ENCODE data around the gene PABPN1.

PABPN1 gene

GRCh38 chr14:23345987-23346692 lies 24.9 kb downstream of the PABPN1 start:
- H3K36me3 ChIP-seq (ENCODE audit: control insufficient read depth, low read depth, low read length) = no peaks in the 10 kb centered on the region
- H3K27ac ChIP-seq (ENCODE audit: low read length) = no peak overlapping the region
- H3K4me1 ChIP-seq (ENCODE audit: control insufficient read depth, low read depth, low read length) = no peaks in the 10 kb centered on the region
- H3K4me3 ChIP-seq (ENCODE audit: low read length) = no peak overlapping the region
- H3K9ac ChIP-seq (ENCODE audit: low read length) = no peak overlapping the region
- no peaks in the 10 kb centered on the region for H3K9me3 ChIP-seq (ENCODE audit: control insufficient read depth, low read depth, low read length)
- peaks cover 6% of the 10 kb centered on the region for H3K27me3 ChIP-seq (ENCODE audit: control insufficient read depth, insufficient read depth, low read length)

DNA sequence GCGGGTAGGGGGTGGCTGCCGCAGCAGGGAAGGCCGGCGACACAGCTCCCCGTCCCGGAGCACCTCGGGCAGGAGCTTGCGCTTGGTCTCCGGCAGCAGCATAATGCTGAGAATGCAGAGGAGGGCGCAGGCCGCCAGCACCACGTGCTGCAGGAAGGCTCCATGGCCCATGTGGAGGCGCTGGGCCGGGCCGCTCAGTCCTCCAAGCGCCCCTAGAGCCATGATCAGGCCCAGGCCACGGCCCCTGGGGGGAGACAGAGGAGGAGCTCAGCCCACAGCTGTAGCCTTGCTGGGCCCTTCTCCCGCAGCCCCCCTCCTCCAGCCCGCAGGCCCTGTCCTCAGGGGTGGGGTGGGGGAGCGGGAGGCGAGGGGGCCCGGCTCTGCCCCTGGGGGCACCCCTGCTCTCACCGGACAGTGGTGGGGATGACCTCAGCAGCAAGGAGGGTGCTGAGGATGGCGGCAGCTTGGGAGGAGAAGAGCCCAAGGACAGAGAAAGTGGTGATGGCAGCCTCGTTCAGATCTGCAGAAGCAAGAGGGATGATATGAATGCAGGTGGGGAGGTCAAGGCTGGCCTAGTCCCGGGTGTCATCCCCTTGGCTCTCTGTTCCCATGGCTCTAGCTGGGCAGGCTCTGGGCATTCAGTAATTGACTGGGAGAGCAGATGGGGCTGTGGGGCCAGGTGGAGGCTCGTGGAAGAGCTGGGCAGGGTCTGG lies 25.6 kb downstream of the PABPN1 start:
- Histone ChIP-seq H3K27me3 (ENCODE audit: control insufficient read depth, insufficient read depth, low read length) (peaks cover 13% of the 10 kb centered on the region), H3K4me3 (ENCODE audit: low read length) (no peak overlapping the region), H3K27ac (ENCODE audit: low read length) (no peak overlapping the region), H3K9me3 (ENCODE audit: control insufficient read depth, low read depth, low read length) (no peaks in the 10 kb centered on the region), H3K36me3 (ENCODE audit: control insufficient read depth, low read depth, low read length) (no peaks in the 10 kb centered on the region), H3K4me1 (ENCODE audit: control insufficient read depth, low read depth, low read length) (no peaks in the 10 kb centered on the region), H3K9ac (ENCODE audit: low read length) (no peak overlapping the region)

DNA sequence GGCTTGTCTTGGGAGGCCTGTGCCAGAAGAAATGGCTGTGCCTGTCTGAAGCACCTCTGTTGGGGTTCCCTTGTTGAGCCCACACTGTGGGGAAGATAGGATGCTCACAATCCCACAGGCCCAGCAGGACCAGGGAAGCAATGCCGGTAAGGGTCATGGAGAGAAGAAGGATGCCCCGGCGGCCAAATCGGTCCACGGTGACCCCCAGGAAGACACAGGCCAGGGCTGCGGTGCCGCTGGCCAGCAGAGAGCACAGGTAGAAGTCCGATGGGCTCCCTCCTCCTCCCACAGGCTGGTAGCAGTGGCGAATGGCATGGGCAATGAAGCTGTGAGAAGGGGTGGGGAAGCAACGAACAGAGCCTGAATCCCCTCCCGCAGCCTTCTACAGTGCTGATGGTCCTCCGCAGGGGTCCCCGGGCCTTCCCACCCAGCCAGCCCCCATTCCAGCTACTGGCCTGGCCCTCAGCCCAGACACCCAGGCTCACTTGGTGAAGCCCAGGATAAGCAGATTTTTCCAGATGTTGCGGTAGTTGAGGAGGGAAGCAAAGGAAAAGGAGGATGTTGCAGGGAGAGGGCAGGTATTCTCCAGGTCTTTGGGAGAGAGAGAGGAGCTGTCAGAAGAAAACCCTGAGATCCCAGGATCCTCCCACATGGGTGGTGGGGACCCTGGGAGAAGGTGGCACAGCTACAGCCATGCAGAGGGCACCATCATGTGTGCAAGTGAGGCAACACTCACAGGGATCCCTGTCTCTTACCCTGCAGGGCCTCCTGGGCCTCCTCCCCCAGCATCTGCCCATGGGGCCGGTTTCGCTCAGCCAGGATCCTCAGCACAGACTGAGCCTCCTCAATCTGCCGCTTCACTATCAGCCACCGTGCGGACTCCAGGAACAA lies 26.4 kb downstream of the PABPN1 start:
- Histone ChIP-seq H3K36me3 (ENCODE audit: control insufficient read depth, low read depth, low read length) (no peaks in the 10 kb centered on the region), H3K4me3 (ENCODE audit: low read length) (no peak overlapping the region), H3K9me3 (ENCODE audit: control insufficient read depth, low read depth, low read length) (no peaks in the 10 kb centered on the region), H3K4me1 (ENCODE audit: control insufficient read depth, low read depth, low read length) (no peaks in the 10 kb centered on the region), H3K27me3 (ENCODE audit: control insufficient read depth, insufficient read depth, low read length) (peaks cover 14% of the 10 kb centered on the region), H3K9ac (ENCODE audit: low read length) (no peak overlapping the region), H3K27ac (ENCODE audit: low read length) (no peak overlapping the region)

DNA sequence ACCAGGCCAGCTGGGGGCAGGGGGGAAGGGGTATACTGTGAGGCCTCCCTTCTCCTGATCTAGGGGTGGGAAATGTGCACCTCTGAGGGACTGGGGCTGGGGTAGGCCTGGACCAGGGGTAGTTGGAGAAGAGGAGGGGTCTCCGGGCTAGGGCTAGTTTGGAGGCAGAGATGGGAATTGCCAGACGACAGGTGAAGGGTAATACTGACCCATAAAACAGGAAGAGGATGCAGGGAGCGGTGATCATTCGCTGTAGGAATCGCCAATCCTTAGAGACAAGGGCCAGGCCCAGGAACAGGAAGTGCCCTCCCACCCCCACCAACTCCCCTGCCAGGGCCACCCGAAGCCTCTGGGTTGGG lies 27.0 kb downstream of the PABPN1 start:
- Histone ChIP-seq H3K4me3 (ENCODE audit: low read length) (no peak overlapping the region), H3K27ac (ENCODE audit: low read length) (no peak overlapping the region), H3K27me3 (ENCODE audit: control insufficient read depth, insufficient read depth, low read length) (peaks cover 16% of the 10 kb centered on the region), H3K9me3 (ENCODE audit: control insufficient read depth, low read depth, low read length) (no peaks in the 10 kb centered on the region), H3K4me1 (ENCODE audit: control insufficient read depth, low read depth, low read length) (peaks cover 4% of the 10 kb centered on the region), H3K36me3 (ENCODE audit: control insufficient read depth, low read depth, low read length) (no peaks in the 10 kb centered on the region), H3K9ac (ENCODE audit: low read length) (no peak overlapping the region)

DNA sequence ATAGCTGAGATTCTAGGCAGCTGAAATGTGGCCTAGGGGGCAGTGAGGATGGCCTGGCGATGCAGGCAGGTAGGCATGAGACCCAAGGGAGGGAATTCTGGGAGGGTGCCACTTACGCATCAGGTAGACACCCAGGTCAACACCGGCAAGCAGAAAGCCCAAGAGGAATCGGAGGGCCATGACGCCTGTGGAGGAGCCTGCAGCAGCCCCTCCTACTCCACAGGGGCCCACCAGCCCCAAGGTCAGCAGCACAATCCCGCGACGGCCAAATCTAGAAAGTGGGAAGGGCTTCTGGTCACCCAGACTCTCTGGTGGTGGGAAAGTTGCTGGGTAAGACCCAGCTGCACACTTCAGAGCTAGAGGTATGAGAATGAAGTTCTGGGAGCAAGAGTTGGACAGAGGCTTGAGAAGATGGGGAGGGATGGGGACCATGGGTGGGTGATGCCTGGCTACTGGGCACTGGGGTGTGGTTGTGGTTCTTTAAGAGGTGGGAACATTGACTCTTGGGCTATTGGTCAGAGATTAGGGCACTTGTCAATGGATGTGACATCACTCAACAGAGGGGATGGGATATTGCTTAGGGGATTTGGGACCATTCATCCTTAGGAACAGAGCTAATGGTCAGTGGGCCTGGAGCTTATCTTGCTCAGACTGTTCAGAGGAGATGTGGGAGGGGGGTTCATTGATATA lies 28.0 kb downstream of the PABPN1 start:
- H3K4me1 ChIP-seq (ENCODE audit: control insufficient read depth, low read depth, low read length) = peaks cover 4% of the 10 kb centered on the region
- no peaks in the 10 kb centered on the region for H3K36me3 ChIP-seq (ENCODE audit: control insufficient read depth, low read depth, low read length)
- H3K27ac ChIP-seq (ENCODE audit: low read length) = no peak overlapping the region
- peaks cover 25% of the 10 kb centered on the region for H3K27me3 ChIP-seq (ENCODE audit: control insufficient read depth, insufficient read depth, low read length)
- H3K9ac ChIP-seq (ENCODE audit: low read length) = no peak overlapping the region
- no peaks in the 10 kb centered on the region for H3K9me3 ChIP-seq (ENCODE audit: control insufficient read depth, low read depth, low read length)
- no peak overlapping the region for H3K4me3 ChIP-seq (ENCODE audit: low read length)

DNA sequence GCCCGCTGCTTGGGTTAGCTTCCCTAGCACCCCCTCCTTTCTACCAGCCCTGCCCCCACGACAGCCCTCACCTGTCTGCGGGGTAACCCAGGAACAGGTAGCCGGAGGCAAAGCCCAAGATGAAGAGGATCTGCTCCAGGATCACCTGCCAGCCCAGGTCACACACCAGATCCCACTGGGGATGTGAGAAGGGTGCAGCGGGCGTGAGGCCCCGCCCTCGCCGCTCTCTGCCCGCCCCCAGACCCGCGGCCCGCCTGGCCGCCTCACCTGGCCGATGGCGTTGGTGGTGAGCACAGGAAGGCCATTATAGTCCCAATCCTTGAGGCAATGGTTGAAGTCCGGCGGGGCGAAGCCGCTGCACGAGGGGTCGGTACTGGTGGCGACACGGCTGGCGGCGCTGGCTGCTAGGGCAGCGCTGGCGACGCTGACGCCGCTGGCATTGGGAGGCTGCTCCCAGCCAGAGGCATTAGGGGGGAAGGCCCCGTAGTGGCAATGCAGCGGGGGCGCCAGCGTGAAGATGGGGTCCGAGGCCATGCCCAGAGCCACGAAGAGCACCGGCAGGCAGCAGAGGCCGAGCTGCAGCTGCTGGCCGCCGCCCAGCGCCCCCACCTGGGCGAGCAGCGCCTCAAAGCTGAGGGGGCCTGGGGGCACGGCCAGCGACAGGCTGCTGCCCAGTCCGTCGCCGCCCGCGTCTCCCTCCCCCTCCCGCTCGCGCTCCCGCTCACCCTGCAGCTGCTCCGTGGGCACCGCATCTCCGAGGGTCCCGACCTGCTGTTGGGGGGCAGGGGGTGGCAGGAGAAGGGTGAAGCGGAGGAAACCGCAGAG lies 30.6 kb downstream of the PABPN1 start:
- H3K9me3 ChIP-seq (ENCODE audit: control insufficient read depth, low read depth, low read length) = no peaks in the 10 kb centered on the region
- H3K4me3 ChIP-seq (ENCODE audit: low read length) = peak overlapping the region; percentile 69
- peaks cover 4% of the 10 kb centered on the region for H3K4me1 ChIP-seq (ENCODE audit: control insufficient read depth, low read depth, low read length)
- H3K9ac ChIP-seq (ENCODE audit: low read length) = no peak overlapping the region
- H3K36me3 ChIP-seq (ENCODE audit: control insufficient read depth, low read depth, low read length) = no peaks in the 10 kb centered on the region
- H3K27ac ChIP-seq (ENCODE audit: low read length) = no peak overlapping the region
- H3K27me3 ChIP-seq (ENCODE audit: control insufficient read depth, insufficient read depth, low read length) = peaks cover 25% of the 10 kb centered on the region

DNA sequence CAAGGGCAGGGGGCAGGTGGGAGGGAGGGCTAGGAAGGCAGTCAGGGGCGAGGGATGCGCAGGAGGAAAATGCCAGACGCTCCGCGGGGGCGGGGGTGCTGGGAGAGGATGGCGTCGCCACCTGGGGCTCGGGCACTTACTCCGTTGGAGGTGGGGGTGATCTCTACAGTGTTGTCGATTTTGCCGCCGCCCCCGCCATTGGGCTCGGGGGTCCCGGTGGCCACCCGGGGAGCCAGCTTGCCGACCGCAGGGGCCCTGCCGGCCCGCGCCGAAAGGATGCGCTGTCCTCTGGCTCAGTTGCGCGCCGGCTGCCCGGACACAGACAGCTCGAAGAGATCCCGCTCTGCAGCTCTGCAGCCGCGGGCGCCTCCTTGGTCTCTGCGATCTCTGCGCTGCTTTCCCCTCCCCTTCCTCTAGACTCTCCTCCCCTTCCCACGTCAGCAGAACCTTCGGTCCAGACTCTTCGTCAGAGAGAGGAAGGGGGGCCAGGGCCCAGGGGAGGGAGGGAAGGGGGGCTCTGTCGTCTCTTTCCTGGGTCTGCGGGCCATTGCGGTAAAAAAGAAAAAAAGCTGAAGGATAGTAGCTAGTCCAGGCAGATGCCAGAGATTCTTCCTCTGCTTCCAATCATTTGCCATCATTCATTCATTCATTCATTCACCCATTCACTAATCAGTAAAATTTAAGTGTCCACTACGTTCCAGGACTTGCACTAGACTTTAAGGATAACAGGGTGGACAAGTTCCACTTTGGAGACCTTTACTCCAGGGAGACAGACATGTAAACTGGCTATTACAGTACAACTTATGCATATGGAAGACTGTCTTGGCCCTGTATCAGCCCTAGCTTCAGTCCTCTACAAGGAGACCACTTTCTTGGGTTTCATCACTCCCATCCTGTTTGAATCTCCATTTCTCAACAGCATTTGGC lies 31.5 kb downstream of the PABPN1 start, which contains the start of gene SLC22A17:
SLC22A17 (minus strand) TSS at position 382 of the 927 bp plus-strand sequence.
- Histone ChIP-seq H3K4me3 (ENCODE audit: low read length) (peak within 1 kb of the TSS; percentile 69), H3K27ac (ENCODE audit: low read length) (no peak within 1 kb of the TSS), H3K9me3 (ENCODE audit: control insufficient read depth, low read depth, low read length) (no peaks in the 10 kb centered on the region), H3K36me3 (ENCODE audit: control insufficient read depth, low read depth, low read length) (peaks cover 7% of the 10 kb centered on the region), H3K27me3 (ENCODE audit: control insufficient read depth, insufficient read depth, low read length) (peaks cover 25% of the 10 kb centered on the region), H3K9ac (ENCODE audit: low read length) (no peak within 1 kb of the TSS), H3K4me1 (ENCODE audit: control insufficient read depth, low read depth, low read length) (peaks cover 4% of the 10 kb centered on the region)

DNA sequence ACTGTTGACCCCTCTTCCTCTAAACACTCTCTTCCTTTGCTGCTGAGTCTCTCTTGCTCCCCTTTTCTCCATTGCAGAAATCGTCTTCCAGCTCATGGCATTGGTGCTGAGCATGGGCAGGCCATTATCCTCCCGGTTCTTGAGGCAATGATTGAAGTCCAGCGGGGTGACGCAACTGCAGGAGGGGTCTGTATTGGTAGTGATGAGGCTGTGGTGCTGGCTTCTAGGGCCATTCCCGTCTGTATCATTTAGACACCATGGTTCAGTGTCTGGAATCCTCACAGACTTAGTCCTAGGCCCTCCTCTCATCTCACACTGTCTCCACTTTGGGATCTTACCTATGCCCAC lies 32.1 kb downstream of the PABPN1 start:
- Histone ChIP-seq H3K27me3 (ENCODE audit: control insufficient read depth, insufficient read depth, low read length) (peaks cover 25% of the 10 kb centered on the region), H3K27ac (ENCODE audit: low read length) (no peak overlapping the region), H3K4me1 (ENCODE audit: control insufficient read depth, low read depth, low read length) (peaks cover 4% of the 10 kb centered on the region), H3K36me3 (ENCODE audit: control insufficient read depth, low read depth, low read length) (peaks cover 12% of the 10 kb centered on the region), H3K9me3 (ENCODE audit: control insufficient read depth, low read depth, low read length) (no peaks in the 10 kb centered on the region), H3K4me3 (ENCODE audit: low read length) (peak overlapping the region; percentile 69), H3K9ac (ENCODE audit: low read length) (no peak overlapping the region)

DNA sequence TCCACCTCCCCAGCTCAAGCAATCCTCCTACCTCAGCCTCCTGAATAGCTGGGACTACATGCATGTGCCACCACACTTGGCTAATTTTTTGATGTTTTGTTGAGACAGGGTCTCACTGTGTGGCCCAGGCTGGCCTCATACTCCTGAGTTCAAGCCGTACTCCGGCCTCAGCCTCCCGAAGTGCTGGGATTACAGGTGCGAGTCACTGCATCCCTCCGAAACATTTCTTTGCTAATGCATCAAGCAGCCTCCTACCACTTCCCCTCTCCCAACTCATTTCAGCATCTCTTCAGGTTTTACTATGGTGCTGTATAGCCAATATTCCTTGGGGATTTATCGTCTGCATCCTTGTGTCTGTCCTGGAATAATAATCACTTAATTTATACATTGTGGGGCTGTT lies 33.7 kb downstream of the PABPN1 start:
- H3K27ac ChIP-seq (ENCODE audit: low read length) = no peak overlapping the region
- H3K36me3 ChIP-seq (ENCODE audit: control insufficient read depth, low read depth, low read length) = peaks cover 16% of the 10 kb centered on the region
- no peak overlapping the region for H3K4me3 ChIP-seq (ENCODE audit: low read length)
- H3K27me3 ChIP-seq (ENCODE audit: control insufficient read depth, insufficient read depth, low read length) = peaks cover 25% of the 10 kb centered on the region
- no peaks in the 10 kb centered on the region for H3K9me3 ChIP-seq (ENCODE audit: control insufficient read depth, low read depth, low read length)
- H3K4me1 ChIP-seq (ENCODE audit: control insufficient read depth, low read depth, low read length) = peaks cover 4% of the 10 kb centered on the region
- no peak overlapping the region for H3K9ac ChIP-seq (ENCODE audit: low read length)

GRCh38 chr14:23355871-23356435 lies 34.7 kb downstream of the PABPN1 start:
- no peak overlapping the region for H3K9ac ChIP-seq (ENCODE audit: low read length)
- peaks cover 4% of the 10 kb centered on the region for H3K4me1 ChIP-seq (ENCODE audit: control insufficient read depth, low read depth, low read length)
- no peaks in the 10 kb centered on the region for H3K9me3 ChIP-seq (ENCODE audit: control insufficient read depth, low read depth, low read length)
- H3K27ac ChIP-seq (ENCODE audit: low read length) = no peak overlapping the region
- H3K36me3 ChIP-seq (ENCODE audit: control insufficient read depth, low read depth, low read length) = peaks cover 20% of the 10 kb centered on the region
- peaks cover 21% of the 10 kb centered on the region for H3K27me3 ChIP-seq (ENCODE audit: control insufficient read depth, insufficient read depth, low read length)
- no peak overlapping the region for H3K4me3 ChIP-seq (ENCODE audit: low read length)

Measured in iPS-18a (cell line).